H9 (cell line): ENCODE data around the gene ZBTB43. TPM values are rescaled to one million over a fixed set of nuclear protein-coding genes. Genes with fewer than 3 reads are reported as not detected.

Experiments
- DNase-seq: peaks from one replicate; pipeline ENCODE4 v3.0.0-alpha.2; 2017
- H2AFZ ChIP-seq: one replicate; pipeline ENCODE4 v1.6.1; 2013; ENCODE audit warnings: mild to moderate bottlenecking, low read length, control low read depth, moderate library complexity
- H2AK5ac ChIP-seq: 2 replicates; pipeline ENCODE4 v1.6.1; 2013; ENCODE audit warnings: low read length, control low read depth, mixed read lengths; ENCODE audit not compliant: insufficient read length
- H2BK120ac ChIP-seq: one replicate; pipeline ENCODE4 v1.6.1; 2013; ENCODE audit warnings: low read depth, mild to moderate bottlenecking, low read length, control low read depth, inconsistent platforms; ENCODE audit not compliant: poor library complexity, severe bottlenecking
- H2BK12ac ChIP-seq: 2 replicates; pipeline ENCODE4 v1.6.1; 2013; ENCODE audit warnings: low read length, control low read depth, mixed read lengths, low read depth; ENCODE audit not compliant: insufficient read length
- H2BK15ac ChIP-seq: 2 replicates; pipeline ENCODE4 v1.6.1; 2013; ENCODE audit warnings: low read depth, low read length, control low read depth
- H2BK20ac ChIP-seq: one replicate; pipeline ENCODE4 v1.6.1; 2013; ENCODE audit warnings: low read depth, mild to moderate bottlenecking, low read length, control low read depth, inconsistent platforms; ENCODE audit not compliant: poor library complexity, severe bottlenecking
- H2BK5ac ChIP-seq: 2 replicates; pipeline ENCODE4 v1.6.1; 2013; ENCODE audit warnings: low read length, control low read depth, mixed read lengths; ENCODE audit not compliant: insufficient read length
- H3K14ac ChIP-seq: 2 replicates; pipeline ENCODE4 v1.6.1; 2013; ENCODE audit warnings: low read length, control low read depth; ENCODE audit not compliant: insufficient read depth
- H3K18ac ChIP-seq: 2 replicates; pipeline ENCODE4 v1.6.1; 2013; ENCODE audit warnings: low read depth, mild to moderate bottlenecking, mixed read lengths, low read length, control low read depth; ENCODE audit not compliant: insufficient read length
- H3K23ac ChIP-seq: 2 replicates; pipeline ENCODE4 v1.6.1; 2013; ENCODE audit warnings: low read length, control low read depth, mixed read lengths, low read depth; ENCODE audit not compliant: insufficient read length
- H3K23me2 ChIP-seq: 2 replicates; pipeline ENCODE4 v1.6.1; 2013; ENCODE audit warnings: low read depth, mild to moderate bottlenecking, mixed read lengths, low read length, control low read depth; ENCODE audit not compliant: insufficient read length, poor library complexity, severe bottlenecking
- H3K27ac ChIP-seq: 2 replicates; pipeline ENCODE4 v1.5.1; 2013; ENCODE audit warnings: low read length, control low read depth, mixed read lengths, low read depth; ENCODE audit not compliant: insufficient read length
- H3K27me3 ChIP-seq: 2 replicates; pipeline ENCODE4 v1.6.1; 2013; ENCODE audit warnings: low read length, control low read depth, inconsistent platforms; ENCODE audit not compliant: insufficient read depth
- H3K4ac ChIP-seq: 2 replicates; pipeline ENCODE4 v1.6.1; 2013; ENCODE audit warnings: low read depth, mild to moderate bottlenecking, control low read depth, inconsistent platforms, low read length, moderate library complexity
- H3K4me1 ChIP-seq: 2 replicates; pipeline ENCODE4 v1.6.1; 2013; ENCODE audit warnings: low read length, control low read depth, inconsistent platforms; ENCODE audit not compliant: insufficient read depth
- H3K4me2 ChIP-seq: 2 replicates; pipeline ENCODE4 v1.6.1; 2013; ENCODE audit warnings: low read length, control low read depth, mixed read lengths; ENCODE audit not compliant: insufficient read length, insufficient read depth
- H3K56ac ChIP-seq: 2 replicates; pipeline ENCODE4 v1.6.1; 2013; ENCODE audit warnings: low read depth, mild to moderate bottlenecking, mixed read lengths, low read length, control low read depth; ENCODE audit not compliant: insufficient read length
- H3K79me1 ChIP-seq: 2 replicates; pipeline ENCODE4 v1.6.1; 2013; ENCODE audit warnings: low read depth, mild to moderate bottlenecking, moderate library complexity, low read length, control low read depth, inconsistent platforms; ENCODE audit not compliant: insufficient read depth, poor library complexity, severe bottlenecking
- H3K79me2 ChIP-seq: 2 replicates; pipeline ENCODE4 v1.6.1; 2013; ENCODE audit warnings: low read length, control low read depth, inconsistent platforms; ENCODE audit not compliant: insufficient read depth
- H3K9ac ChIP-seq: 2 replicates; pipeline ENCODE4 v1.6.1; 2013; ENCODE audit warnings: low read length, control low read depth, mixed read lengths; ENCODE audit not compliant: insufficient read length; ENCODE audit errors: extremely low read depth
- H3K9me3 ChIP-seq: one replicate; pipeline ENCODE4 v1.6.1; 2013; ENCODE audit warnings: low read depth, low read length, inconsistent platforms; ENCODE audit not compliant: control insufficient read depth
- H3T11ph ChIP-seq: one replicate; pipeline ENCODE4 v1.6.1; 2013; ENCODE audit warnings: mild to moderate bottlenecking, low read length, control low read depth, inconsistent platforms
- H4K20me1 ChIP-seq: one replicate; pipeline ENCODE4 v1.6.1; 2013; ENCODE audit not compliant: control insufficient read depth, insufficient read length, insufficient read depth
- H4K5ac ChIP-seq: 2 replicates; pipeline ENCODE4 v1.6.1; 2013; ENCODE audit warnings: low read depth, mild to moderate bottlenecking, mixed read lengths, low read length, control low read depth; ENCODE audit not compliant: insufficient read length
- H4K8ac ChIP-seq: replicated peaks from 2 replicates; pipeline ENCODE4 v1.6.1; 2013; ENCODE audit warnings: low read length, control low read depth, mixed read lengths, low read depth; ENCODE audit not compliant: insufficient read length
- H4K91ac ChIP-seq: 2 replicates; pipeline ENCODE4 v1.6.1; 2013; ENCODE audit warnings: low read depth, mild to moderate bottlenecking, moderate library complexity, mixed read lengths, low read length, control low read depth; ENCODE audit not compliant: insufficient read length
- H3K27ac Mint-ChIP-seq, 3 experiments: 2 replicates in 2 of 3; 3 replicates in 1 of 3; pipeline ENCODE4 v1.8.0; 2020 to 2021; ENCODE audit warnings: mixed read lengths in 3 of 3, mild to moderate bottlenecking in 1 of 3, moderate library complexity in 1 of 3
- H3K27me3 Mint-ChIP-seq: 2 replicates; pipeline ENCODE4 v1.8.0; 2021; ENCODE audit warnings: low read depth, mild to moderate bottlenecking, moderate library complexity, mixed read lengths
- H3K36me3 Mint-ChIP-seq, 3 experiments: 2 replicates in 2 of 3; 3 replicates in 1 of 3; pipeline ENCODE4 v1.8.0; 2020 to 2021; ENCODE audit warnings: low read depth in 3 of 3, mixed read lengths in 3 of 3; ENCODE audit not compliant: insufficient read depth in 1 of 3
- H3K4me1 Mint-ChIP-seq, 2 experiments: 2 replicates each; pipeline ENCODE4 v1.8.0; 2020; ENCODE audit warnings: mixed read lengths in 2 of 2
- H3K4me3 Mint-ChIP-seq, 2 experiments: 2 replicates in 1 of 2; 3 replicates in 1 of 2; pipeline ENCODE4 v1.8.0; 2020 to 2021; ENCODE audit warnings: mild to moderate bottlenecking in 2 of 2, mixed read lengths in 2 of 2, moderate library complexity in 1 of 2
- H3K9me3 Mint-ChIP-seq, 2 experiments: 2 replicates in 1 of 2; 3 replicates in 1 of 2; pipeline ENCODE4 v1.8.0; 2020; ENCODE audit warnings: mild to moderate bottlenecking in 2 of 2, mixed read lengths in 2 of 2, moderate library complexity in 1 of 2
- WGBS: extraction: QIAGEN DNeasy Blood & Tissue Kit; methylation state at CpG from one replicate; pipeline ENCODE4 v1.1.7; 2013; ENCODE audit warnings: missing lambda C conversion rate, low lambda C conversion rate, mixed read lengths; ENCODE audit not compliant: insufficient read length; ENCODE audit errors: extremely low coverage; 5-methylcytosine and 5-hydroxymethylcytosine counted together
- total RNA-seq: library from RNA; stranded (reverse); gene quantifications from 2 replicates; pipeline ENCODE4 v1.2.1, GENCODE V29; 2021
- TF ChIP-seq, protein P1 (sequence below): fragments of 200-600 bp; sonication (generic); conservative IDR thresholded peaks from 3 replicates; pipeline ENCODE4 v1.8.0; 2021; ENCODE audit warnings: antibody characterized with exemption, mild to moderate bottlenecking

ZBTB43 gene
- total RNA-seq, 1 experiment from 2014 or later, result 15.7 TPM

DNA sequence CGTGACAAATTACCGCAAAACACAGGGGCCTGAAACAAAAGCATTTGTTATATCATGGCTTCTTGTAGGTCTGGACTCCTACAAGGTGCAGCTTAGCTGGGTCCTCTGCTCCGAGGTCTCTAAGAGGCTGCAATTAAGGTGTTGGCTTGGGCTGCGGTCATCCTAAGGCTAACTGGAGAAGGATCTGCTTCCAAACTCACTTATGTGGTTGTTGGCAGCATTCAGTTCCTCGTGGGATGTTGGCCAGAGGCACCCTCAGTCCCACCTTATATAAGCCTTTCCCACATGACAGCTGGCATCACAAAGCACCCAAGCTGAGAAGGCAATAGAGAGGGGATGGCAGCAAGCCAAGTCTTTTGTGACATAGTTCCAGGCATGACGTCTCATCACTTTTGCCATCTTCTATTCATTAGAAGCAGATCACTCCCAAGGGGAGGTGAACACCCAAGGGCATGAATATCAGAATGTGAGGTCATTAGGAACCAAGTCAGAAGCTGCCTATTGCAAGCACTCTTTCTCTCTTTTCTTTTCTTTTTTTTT, 47.9 kb upstream of the ZBTB43 start:
- Mint-ChIP-seq H3K4me1 (no peaks in the 10 kb centered on the region; a peak in 2 of 4 replicates), H3K27me3 (peaks cover 29% of the 10 kb centered on the region), H3K36me3 (no peaks in the 10 kb centered on the region; a peak in 1 of 7 replicates), H3K4me3 (no peak overlapping the region), H3K27ac (no peak overlapping the region), H3K9me3 (no peaks in the 10 kb centered on the region)
- H3K56ac ChIP-seq, result no peak overlapping the region
- H4K20me1 ChIP-seq, result no peaks in the 10 kb centered on the region
- TF ChIP-seq, protein P1, sequence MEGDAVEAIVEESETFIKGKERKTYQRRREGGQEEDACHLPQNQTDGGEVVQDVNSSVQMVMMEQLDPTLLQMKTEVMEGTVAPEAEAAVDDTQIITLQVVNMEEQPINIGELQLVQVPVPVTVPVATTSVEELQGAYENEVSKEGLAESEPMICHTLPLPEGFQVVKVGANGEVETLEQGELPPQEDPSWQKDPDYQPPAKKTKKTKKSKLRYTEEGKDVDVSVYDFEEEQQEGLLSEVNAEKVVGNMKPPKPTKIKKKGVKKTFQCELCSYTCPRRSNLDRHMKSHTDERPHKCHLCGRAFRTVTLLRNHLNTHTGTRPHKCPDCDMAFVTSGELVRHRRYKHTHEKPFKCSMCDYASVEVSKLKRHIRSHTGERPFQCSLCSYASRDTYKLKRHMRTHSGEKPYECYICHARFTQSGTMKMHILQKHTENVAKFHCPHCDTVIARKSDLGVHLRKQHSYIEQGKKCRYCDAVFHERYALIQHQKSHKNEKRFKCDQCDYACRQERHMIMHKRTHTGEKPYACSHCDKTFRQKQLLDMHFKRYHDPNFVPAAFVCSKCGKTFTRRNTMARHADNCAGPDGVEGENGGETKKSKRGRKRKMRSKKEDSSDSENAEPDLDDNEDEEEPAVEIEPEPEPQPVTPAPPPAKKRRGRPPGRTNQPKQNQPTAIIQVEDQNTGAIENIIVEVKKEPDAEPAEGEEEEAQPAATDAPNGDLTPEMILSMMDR, result no peak
- no peak overlapping the region for H2AK5ac ChIP-seq
- H3K23ac ChIP-seq, result no peak overlapping the region
- no peak overlapping the region for H3K4ac ChIP-seq
- no peaks in the 10 kb centered on the region for H3K23me2 ChIP-seq
- H3K9me3 ChIP-seq, result no peaks in the 10 kb centered on the region
- H3K9ac ChIP-seq, result no peak overlapping the region
- H3K27ac ChIP-seq, result no peak overlapping the region
- no peak overlapping the region for H4K91ac ChIP-seq
- no peak overlapping the region for H3K14ac ChIP-seq
- no peak overlapping the region for H3T11ph ChIP-seq
- no peaks in the 10 kb centered on the region for H3K79me2 ChIP-seq
- H4K5ac ChIP-seq, result no peak overlapping the region
- no peak overlapping the region for H2BK12ac ChIP-seq
- H4K8ac ChIP-seq, result no peak overlapping the region
- no peaks in the 10 kb centered on the region for H3K79me1 ChIP-seq
- H2BK15ac ChIP-seq, result no peak overlapping the region
- no peak overlapping the region for H2BK120ac ChIP-seq
- no CpG with 5 or more reads among the region's 6 CpGs for WGBS
- H2AFZ ChIP-seq, result no peak overlapping the region
- no peak overlapping the region for H3K18ac ChIP-seq
- no peak overlapping the region for H3K4me2 ChIP-seq
- no peaks in the 10 kb centered on the region for H3K4me1 ChIP-seq
- H2BK5ac ChIP-seq, result no peak overlapping the region
- no peak overlapping the region for H2BK20ac ChIP-seq
- DNase-seq, result no peak
- H3K27me3 ChIP-seq, result no peaks in the 10 kb centered on the region
